ENCODE results near the gene PROSER3. TPM values are rescaled to one million over a fixed set of nuclear protein-coding genes. Genes with fewer than 3 reads are reported as not detected.

Gene PROSER3
- total and polyA plus RNA-seq, 2 experiments from 2014 or later = 2.7 to 12.6 TPM

GRCh38 chr19:35756377-35757230, 1.4 kb upstream of the PROSER3 start, which contains the start of gene HSPB6:
Gene HSPB6 (minus strand): TSS chr19:35757029. CDS start chr19:35757008, 21 bp downstream.
- Histone ChIP-seq H3K4me2 (ENCODE audit: unreplicated experiment) (peak within 1 kb of the TSS; percentile 91), H3K9ac (peak within 1 kb of the TSS; percentile 86), H3K27ac (peak within 1 kb of the TSS; percentile 97), H3K9me3 (ENCODE audit: low read depth) (no peaks in the 10 kb centered on the region), H3K79me2 (ENCODE audit: insufficient read depth) (peaks cover 31% of the 10 kb centered on the region), H2AFZ (peak within 1 kb of the TSS; percentile 42), H3F3A (ENCODE audit: insufficient read depth) (peaks cover 3% of the 10 kb centered on the region; the same call in 1 of the 2 replicates), H4K20me1 (ENCODE audit: insufficient read depth) (no peaks in the 10 kb centered on the region), H3K27me3 (replicated peaks; ENCODE audit: insufficient read depth) (no peaks in the 10 kb centered on the region), H3K36me3 (ENCODE audit: low read depth) (peaks cover 4% of the 10 kb centered on the region; the same call in 1 of the 2 replicates), H3K9me2 (ENCODE audit: insufficient read depth) (no peaks in the 10 kb centered on the region), H3K4me3 (peak within 1 kb of the TSS; percentile 84), H3K4me1 (ENCODE audit: insufficient read depth) (peaks cover 21% of the 10 kb centered on the region)
- no peak for TF ChIP-seq EZH2phosphoT487 (IDR thresholded peaks at IDR 0.05; ENCODE audit: insufficient read depth, low read depth)
- TF ChIP-seq EZH2 (IDR thresholded peaks at IDR 0.05; ENCODE audit: insufficient read depth, poor library complexity, severe bottlenecking) = no peak
- peak; percentile 80 for DNase-seq
- 3 to 4% methylated on average over 36 to 49 of the region's 52 CpGs for WGBS, 2 experiments (ENCODE audit: low coverage in 1 of 2, low lambda C conversion rate in 2 of 2, missing lambda C conversion rate in 2 of 2)
- in situ Hi-C loops (cut with MboI) = no loop called here

GRCh38 chr19:35757231-35757748, 686 bp upstream of the PROSER3 start:
- peak overlapping the region; percentile 91 for H3K4me2 ChIP-seq (ENCODE audit: unreplicated experiment)
- H2AFZ ChIP-seq = peak overlapping the region; percentile 42
- H3K27me3 ChIP-seq (replicated peaks; ENCODE audit: insufficient read depth) = no peaks in the 10 kb centered on the region
- no peaks in the 10 kb centered on the region for H3K9me2 ChIP-seq (ENCODE audit: insufficient read depth)
- no peaks in the 10 kb centered on the region for H3K9me3 ChIP-seq (ENCODE audit: low read depth)
- H3K4me1 ChIP-seq (ENCODE audit: insufficient read depth) = peaks cover 21% of the 10 kb centered on the region
- TF ChIP-seq EZH2phosphoT487 (IDR thresholded peaks at IDR 0.05; ENCODE audit: insufficient read depth, low read depth) (no peak), EZH2 (IDR thresholded peaks at IDR 0.05; ENCODE audit: insufficient read depth, poor library complexity, severe bottlenecking) (no peak)
- H3K9ac ChIP-seq = peak overlapping the region; percentile 86
- in situ Hi-C loops (cut with MboI) = no loop called here
- no peaks in the 10 kb centered on the region for H4K20me1 ChIP-seq (ENCODE audit: insufficient read depth)
- H3K4me3 ChIP-seq = peak overlapping the region; percentile 84
- peak; percentile 93 for DNase-seq
- H3K27ac ChIP-seq = peak overlapping the region; percentile 97
- H3K79me2 ChIP-seq (ENCODE audit: insufficient read depth) = peaks cover 31% of the 10 kb centered on the region
- peaks cover 9% of the 10 kb centered on the region; the same call in 1 of the 2 replicates for H3K36me3 ChIP-seq (ENCODE audit: low read depth)
- WGBS, 2 experiments (ENCODE audit: low coverage in 1 of 2, low lambda C conversion rate in 2 of 2, missing lambda C conversion rate in 2 of 2) = 1 to 2% methylated on average over 19 of the region's 19 CpGs
- peaks cover 3% of the 10 kb centered on the region; the same call in 1 of the 2 replicates for H3F3A ChIP-seq (ENCODE audit: insufficient read depth)

- H3F3A ChIP-seq (ENCODE audit: insufficient read depth) = peaks cover 3% of the 10 kb centered on the region; the same call in 1 of the 2 replicates
- no peaks in the 10 kb centered on the region for H4K20me1 ChIP-seq (ENCODE audit: insufficient read depth)
- H3K4me3 ChIP-seq = no peak overlapping the region
- no peaks in the 10 kb centered on the region for H3K9me3 ChIP-seq (ENCODE audit: low read depth)
- H3K27me3 ChIP-seq (replicated peaks; ENCODE audit: insufficient read depth) = no peaks in the 10 kb centered on the region
- no peak for DNase-seq
- H3K79me2 ChIP-seq (ENCODE audit: insufficient read depth) = peaks cover 31% of the 10 kb centered on the region
- in situ Hi-C loops (cut with MboI) = no loop called here
- H3K9me2 ChIP-seq (ENCODE audit: insufficient read depth) = no peaks in the 10 kb centered on the region
- H3K4me1 ChIP-seq (ENCODE audit: insufficient read depth) = peaks cover 21% of the 10 kb centered on the region
- peaks cover 10% of the 10 kb centered on the region; the same call in 1 of the 2 replicates for H3K36me3 ChIP-seq (ENCODE audit: low read depth)
- H3K9ac ChIP-seq = no peak overlapping the region
- H3K4me2 ChIP-seq (ENCODE audit: unreplicated experiment) = no peak overlapping the region
- WGBS, 2 experiments (ENCODE audit: low coverage in 1 of 2, low lambda C conversion rate in 2 of 2, missing lambda C conversion rate in 2 of 2) = 96 to 97% methylated on average over 2 of the region's 2 CpGs
- no peak overlapping the region for H3K27ac ChIP-seq
- H2AFZ ChIP-seq = no peak overlapping the region
- TF ChIP-seq EZH2phosphoT487 (IDR thresholded peaks at IDR 0.05; ENCODE audit: insufficient read depth, low read depth) (no peak), EZH2 (IDR thresholded peaks at IDR 0.05; ENCODE audit: insufficient read depth, poor library complexity, severe bottlenecking) (no peak)
Measured at GRCh38 chr19:35759697-35760096, 1.7 kb downstream of the PROSER3 start.

GRCh38 chr19:35760711-35761349, 2.9 kb downstream of the PROSER3 start:
- no peaks in the 10 kb centered on the region for H3K9me2 ChIP-seq (ENCODE audit: insufficient read depth)
- no peak overlapping the region for H3K27ac ChIP-seq
- in situ Hi-C loops (cut with MboI) = no loop called here

More at GRCh38 chr19:35760711-35761349, 2.9 kb downstream of the PROSER3 start:
- WGBS, 2 experiments (ENCODE audit: low coverage in 1 of 2, low lambda C conversion rate in 2 of 2, missing lambda C conversion rate in 2 of 2) = 85 to 93% methylated on average over 4 of the region's 4 CpGs
- peaks cover 31% of the 10 kb centered on the region for H3K79me2 ChIP-seq (ENCODE audit: insufficient read depth)
- H2AFZ ChIP-seq = no peak overlapping the region
- TF ChIP-seq EZH2phosphoT487 (IDR thresholded peaks at IDR 0.05; ENCODE audit: insufficient read depth, low read depth) = no peak
- TF ChIP-seq EZH2 (IDR thresholded peaks at IDR 0.05; ENCODE audit: insufficient read depth, poor library complexity, severe bottlenecking) = no peak
- peaks cover 16% of the 10 kb centered on the region for H3K4me1 ChIP-seq (ENCODE audit: insufficient read depth)
- H3K36me3 ChIP-seq (ENCODE audit: low read depth) = peaks cover 10% of the 10 kb centered on the region; the same call in 1 of the 2 replicates
- H3K9ac ChIP-seq = no peak overlapping the region
- no peaks in the 10 kb centered on the region for H3K9me3 ChIP-seq (ENCODE audit: low read depth)
- no peaks in the 10 kb centered on the region for H4K20me1 ChIP-seq (ENCODE audit: insufficient read depth)
- H3K4me2 ChIP-seq (ENCODE audit: unreplicated experiment) = no peak overlapping the region
- no peaks in the 10 kb centered on the region for H3K27me3 ChIP-seq (replicated peaks; ENCODE audit: insufficient read depth)
- H3K4me3 ChIP-seq = no peak overlapping the region
- peaks cover 3% of the 10 kb centered on the region; the same call in 1 of the 2 replicates for H3F3A ChIP-seq (ENCODE audit: insufficient read depth)
- DNase-seq = no peak
